ELF-1 (cell line): Measurements from ENCODE around the gene OR6N1.
A peak's percentile ranks its signal among the peaks of the same experiment; 100 is the strongest.

Experiments used
- DNase-seq: peaks from one replicate; pipeline ENCODE4 v3.0.0-alpha.2; 2016; ENCODE audit warnings: low read depth, low spot score

Gene OR6N1, protein sequence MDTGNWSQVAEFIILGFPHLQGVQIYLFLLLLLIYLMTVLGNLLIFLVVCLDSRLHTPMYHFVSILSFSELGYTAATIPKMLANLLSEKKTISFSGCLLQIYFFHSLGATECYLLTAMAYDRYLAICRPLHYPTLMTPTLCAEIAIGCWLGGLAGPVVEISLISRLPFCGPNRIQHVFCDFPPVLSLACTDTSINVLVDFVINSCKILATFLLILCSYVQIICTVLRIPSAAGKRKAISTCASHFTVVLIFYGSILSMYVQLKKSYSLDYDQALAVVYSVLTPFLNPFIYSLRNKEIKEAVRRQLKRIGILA

DNA sequence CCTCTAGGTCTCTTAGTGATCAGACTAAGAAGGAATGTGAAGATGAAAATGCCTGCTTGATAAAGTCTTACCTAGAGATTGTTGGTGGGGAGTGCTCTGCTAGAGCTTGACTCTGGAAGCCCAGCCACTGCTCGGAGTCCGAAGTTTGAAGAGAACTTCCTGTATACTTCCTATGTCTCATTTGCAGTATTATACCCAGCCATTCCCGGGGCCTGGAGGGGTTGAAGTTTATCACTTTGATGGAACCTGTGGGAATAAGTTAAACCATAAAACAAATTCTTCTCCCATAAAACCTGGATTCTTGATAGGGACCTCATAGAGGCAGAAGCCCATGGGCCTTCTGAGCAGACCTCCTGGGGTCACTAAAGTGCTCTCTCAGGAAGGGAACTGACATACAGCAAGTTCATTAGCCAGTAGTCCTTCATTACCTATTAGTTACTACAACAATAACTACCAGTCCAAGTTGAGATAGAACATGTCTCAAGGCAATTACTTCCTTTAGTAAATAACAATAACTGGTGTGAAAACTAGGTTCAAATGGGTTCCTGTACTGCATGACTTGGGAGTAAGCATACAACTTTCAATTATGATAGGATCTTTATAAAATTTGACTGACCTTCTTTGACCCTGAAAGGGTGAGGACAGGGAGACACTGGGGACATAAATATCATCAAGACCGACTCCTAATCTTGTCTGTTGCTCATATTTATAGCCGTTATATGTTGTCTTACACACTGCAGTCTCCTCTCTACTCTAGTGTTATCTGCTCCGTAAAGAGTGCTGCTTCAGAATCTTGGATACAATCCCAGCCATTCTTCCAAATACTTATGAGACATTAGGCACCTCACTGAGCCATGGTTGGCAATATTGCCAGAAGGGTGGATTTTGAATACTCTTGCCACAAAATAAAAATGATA, at the start of gene OR6N1:
TSS of gene OR6N1 (minus strand) at position 246 of the 917 bp plus-strand sequence. CDS start 5,513 bp downstream, outside the sequence.
- DNase-seq: no peak

GRCh38 chr1:158821723-158822122, 49.7 kb upstream of the OR6N1 start:
- DNase-seq: no peak

DNA sequence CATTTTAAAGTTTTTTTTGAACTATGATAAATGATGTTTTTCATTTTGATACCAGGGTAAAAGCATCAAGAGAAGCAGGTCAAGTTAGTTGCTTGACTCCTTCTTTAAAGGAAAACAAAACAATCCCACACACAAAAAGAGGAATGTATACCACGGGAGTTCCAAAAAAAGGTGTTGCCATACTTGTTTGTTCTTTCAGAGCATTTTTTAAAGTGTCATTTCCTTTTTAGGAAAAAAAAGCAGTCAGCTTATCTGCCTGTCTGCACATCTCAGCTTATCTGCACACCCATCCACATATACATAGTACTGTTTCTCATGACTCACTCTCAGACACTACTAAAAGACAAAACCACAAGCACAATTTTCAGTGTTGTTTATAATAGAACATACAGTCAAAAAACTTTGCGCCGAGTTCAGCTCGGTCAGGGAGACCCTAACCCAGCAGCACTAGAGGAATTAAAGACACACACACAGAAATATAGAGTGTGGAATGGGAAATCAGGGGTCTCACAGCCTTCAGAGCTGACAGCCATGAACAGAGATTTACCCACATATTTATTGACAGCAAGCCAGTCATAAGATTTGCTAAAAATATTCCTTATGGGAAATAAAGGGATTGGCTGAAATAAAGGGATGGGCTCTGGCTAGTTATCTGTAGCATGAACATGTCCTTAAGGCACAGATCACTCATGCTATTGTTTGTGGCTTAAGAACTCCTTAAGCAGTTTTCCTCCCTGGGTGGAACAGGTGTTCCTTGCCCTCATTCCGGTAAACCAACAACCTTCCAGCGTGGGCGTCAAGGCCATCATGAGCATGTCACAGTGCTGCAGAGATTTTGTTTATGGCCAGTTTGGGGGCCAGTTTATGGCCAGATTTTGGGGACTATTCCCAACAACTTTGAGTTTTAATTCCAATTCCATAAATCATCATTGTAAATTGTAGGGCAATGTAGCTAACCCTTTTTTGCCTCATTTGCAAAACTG, 47.8 kb upstream of the OR6N1 start:
- no peak for DNase-seq

DNA sequence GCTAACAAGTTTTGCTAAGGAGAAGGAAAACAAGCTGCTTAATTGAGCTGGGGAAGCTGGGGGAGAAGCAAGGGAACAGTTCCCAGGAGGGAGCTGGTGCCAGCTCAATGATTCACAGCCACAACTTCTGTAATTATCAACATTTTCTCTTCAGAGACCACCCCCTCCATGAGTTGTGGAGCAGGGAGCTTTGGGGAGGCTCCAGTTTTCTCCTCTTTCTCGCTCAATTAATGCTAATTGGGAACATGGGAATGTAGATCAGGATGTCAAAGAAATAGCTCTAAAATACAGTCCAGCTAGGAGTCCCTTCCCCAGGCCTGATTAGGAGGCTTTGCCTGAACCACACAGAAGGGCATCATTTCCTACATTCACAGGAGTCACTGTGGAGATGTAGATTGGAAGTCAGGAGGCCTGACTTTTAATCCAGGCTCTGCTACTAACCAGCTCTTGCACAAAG, 47.0 kb upstream of the OR6N1 start:
- no peak for DNase-seq

DNA sequence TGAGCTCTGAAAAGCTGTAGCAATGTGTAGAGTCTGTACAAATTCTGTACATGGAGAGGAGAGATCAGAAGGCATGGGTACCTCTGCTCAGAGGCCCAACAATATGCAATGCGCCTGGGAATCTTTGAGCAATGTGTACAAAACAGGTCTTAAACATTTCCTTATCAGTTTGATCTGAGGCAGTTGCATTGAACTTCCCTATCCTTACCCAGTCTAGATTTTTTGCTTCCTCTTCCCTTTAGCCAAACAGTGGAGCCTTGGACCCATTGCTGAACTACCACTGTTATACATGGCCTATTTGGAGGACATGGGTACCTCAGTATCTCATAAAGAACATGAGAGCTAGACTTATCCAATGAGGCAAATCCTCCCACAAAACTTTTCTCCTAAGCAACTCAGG, 46.6 kb upstream of the OR6N1 start:
- no peak for DNase-seq

GRCh38 chr1:158814970-158815369, 43.0 kb upstream of the OR6N1 start:
- no peak for DNase-seq

DNA sequence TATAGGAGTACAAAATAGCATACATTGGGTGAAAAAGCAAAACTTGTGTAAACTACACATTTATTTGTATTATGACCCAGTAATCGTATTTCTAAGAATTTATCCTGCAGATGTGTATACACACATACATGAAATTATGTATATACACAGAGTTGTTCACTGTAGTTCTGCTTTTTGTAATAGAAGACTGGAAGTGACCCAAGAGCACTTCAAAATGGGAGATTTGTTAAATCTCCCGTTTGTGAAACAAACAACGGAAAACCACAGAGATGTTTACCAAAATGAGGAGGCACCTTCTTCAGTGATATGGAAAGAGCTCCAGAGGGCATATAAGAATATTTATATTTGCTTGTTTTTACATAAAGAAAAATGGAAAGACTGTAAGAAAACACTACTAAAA, 41.2 kb upstream of the OR6N1 start:
- no peak for DNase-seq

DNA sequence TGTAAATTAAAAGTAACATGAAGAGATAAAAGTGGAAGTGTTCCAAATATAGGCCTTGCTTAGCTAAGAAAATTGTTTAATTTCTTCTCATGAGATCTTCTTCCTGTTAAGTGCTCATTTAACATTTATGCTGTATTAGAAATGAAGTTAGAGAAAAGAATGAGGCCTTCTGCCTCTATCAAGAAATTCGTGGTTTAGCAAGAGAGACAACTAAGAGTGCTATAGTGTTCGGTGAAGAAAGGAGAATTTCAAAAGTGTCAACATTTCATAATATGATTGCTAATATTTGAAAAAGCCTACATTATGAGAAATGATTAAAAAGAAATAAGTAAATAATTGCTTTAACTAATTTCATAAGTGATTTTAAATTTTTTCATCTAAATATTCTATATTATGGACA, 40.3 kb upstream of the OR6N1 start:
- no peak for DNase-seq

DNA sequence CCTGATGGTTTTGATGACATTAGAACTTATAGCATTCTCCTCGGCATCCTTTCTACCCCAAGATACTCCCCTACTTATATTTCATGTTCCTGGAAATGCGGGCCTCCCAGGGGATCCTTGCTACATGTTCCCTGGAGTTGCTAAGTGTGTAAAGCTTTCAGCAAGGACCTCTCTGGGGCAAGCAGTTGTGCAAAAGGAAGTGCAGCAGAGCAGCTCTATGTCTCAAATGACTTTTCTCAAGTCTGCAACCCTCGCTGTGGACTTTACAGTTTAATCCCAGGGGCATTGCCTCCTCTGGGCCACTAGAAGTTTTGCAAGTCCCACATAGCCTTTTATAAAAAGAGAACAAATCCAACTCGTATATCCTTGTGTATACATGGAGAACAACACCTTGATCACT, 38.3 kb upstream of the OR6N1 start:
- DNase-seq: no peak

- no peak for DNase-seq
Observed at GRCh38 chr1:158809862-158810261, 37.9 kb upstream of the OR6N1 start.

- no peak for DNase-seq
Observed at GRCh38 chr1:158809256-158809655, 37.3 kb upstream of the OR6N1 start.

DNA sequence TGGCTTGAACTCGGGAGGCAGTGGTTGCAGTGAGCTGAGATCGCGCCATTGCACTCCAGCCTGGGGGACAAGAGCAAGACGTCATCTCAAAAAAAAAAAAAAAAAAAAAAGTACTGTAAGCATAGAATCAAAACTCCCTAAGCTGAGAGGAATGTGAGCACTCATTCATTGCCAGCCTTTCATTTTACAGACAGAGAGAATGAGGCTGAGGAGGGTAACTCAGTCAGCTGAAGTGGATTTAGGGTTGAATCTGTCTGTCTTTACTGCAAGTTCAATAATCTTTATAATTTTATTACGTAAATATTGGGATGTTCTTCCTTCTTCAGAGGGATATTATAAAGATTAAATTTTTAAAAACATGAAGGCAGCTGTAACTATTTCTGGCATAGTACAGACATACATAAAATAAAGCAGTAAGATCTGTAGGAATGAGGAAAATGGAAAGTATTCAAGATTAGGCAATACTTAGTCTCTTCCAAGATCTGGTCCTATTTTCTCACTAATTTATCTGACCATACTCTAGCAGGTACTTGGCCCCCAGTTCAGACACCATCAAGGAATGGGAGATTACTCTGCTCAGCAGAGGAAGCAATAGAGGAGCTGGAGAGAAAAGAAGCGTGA, 35.0 kb upstream of the OR6N1 start:
- no peak for DNase-seq

DNA sequence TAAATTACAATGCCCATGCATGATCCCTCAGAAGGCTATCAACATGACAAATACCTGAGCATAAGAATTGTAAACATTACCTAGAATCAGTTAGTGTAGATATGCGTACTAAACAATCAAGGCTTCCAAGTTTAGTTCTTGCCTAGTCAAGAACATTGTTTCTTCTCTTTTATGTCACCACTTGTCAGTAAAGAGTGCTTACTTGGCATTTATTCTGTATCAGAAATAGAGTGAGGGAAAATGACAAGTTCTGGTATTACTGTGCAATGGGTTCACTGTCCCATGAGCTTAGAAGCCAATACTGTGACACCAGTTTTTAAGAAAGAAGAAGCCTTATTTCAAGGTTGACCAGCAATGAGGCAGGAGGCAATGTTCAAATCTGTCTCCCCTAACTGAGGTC, 31.7 kb upstream of the OR6N1 start:
- DNase-seq: no peak

DNA sequence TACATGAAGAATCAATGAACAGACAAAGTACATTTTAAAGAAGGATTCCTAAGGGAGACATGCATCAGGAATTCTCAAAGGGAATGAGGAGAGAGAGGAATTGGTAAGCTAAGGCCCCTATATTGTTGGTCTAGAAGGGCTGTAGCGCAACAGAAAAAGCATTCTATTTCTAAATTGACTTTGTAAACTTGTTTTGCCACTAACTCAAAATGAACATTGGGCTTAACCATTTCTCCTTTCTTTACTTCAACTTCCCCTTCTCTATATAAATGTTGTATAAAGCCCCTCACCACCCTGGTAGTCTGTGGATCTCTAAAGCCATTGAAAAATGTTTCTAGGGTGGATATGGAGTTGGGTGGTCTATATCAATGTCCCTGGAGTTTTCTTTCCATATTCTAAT, 29.4 kb upstream of the OR6N1 start:
- no peak for DNase-seq

- DNase-seq: no peak
Observed at GRCh38 chr1:158800526-158800925, 28.5 kb upstream of the OR6N1 start.

- no peak for DNase-seq
Observed at GRCh38 chr1:158799689-158800088, 27.7 kb upstream of the OR6N1 start.

DNA sequence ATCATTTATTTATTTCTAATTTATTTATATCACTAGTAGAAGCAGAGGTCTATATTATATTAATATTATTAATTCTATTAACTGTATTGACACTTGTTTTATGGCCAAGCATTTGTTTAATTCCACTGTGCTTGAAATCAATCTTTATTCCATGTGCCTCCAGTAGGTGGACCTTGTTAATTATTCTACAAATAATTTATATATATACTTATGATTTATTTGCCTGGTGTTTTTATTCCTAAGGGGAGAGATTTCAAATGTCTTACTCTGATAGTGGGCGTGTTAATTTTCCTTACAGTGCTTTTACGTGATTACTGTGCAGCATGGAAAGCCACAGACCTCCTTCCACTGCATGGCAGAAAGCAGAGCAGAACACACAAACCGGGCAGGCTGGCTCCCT, 26.5 kb upstream of the OR6N1 start:
- DNase-seq: no peak

DNA sequence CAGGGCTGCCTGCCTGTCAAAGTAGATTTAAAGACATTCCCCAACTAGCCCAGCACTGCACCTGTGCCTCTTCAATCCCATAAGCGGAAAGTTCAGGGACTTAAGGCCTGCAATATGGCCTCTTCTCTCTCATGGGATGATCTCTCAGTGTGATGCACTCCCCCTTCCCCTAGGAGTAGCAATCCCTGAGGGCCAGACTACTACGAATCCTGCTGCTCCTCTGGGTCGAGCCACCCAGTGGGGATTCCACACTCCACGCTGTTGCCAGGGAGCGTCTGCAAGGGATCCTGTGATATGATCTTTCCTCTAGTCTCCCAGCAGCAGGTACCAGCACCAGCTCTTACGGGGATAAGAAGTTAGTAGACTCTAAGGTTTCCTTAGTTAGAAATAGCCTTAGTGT, 22.3 kb upstream of the OR6N1 start:
- DNase-seq: no peak

DNA sequence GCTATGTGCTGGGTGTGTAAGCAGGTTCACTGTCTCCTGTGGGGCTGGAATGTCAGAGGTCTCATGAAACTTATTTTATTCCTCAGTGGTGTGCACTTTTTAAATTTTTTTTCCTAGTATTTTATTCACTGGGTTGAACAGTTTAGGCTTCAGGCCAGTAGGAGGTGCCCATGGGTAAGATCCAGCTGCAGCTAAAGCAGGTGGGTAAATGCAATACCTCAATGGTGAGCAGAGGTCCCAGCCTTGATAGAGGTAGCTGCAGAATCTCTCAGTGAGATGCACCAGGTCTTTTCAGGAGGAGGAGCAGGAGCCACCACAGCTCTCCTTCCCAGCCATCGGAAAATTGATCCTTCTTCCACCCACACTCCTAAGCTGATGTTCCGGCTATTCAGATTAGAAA, 21.6 kb upstream of the OR6N1 start:
- peak; percentile 28 for DNase-seq

GRCh38 chr1:158781104-158781503, 9.1 kb upstream of the OR6N1 start, which contains the start of gene OR6N2:
Gene OR6N2, minus strand, starts transcription at chr1:158781204. Its CDS starts 3,569 bp downstream, at chr1:158777635.
- DNase-seq: no peak

DNA sequence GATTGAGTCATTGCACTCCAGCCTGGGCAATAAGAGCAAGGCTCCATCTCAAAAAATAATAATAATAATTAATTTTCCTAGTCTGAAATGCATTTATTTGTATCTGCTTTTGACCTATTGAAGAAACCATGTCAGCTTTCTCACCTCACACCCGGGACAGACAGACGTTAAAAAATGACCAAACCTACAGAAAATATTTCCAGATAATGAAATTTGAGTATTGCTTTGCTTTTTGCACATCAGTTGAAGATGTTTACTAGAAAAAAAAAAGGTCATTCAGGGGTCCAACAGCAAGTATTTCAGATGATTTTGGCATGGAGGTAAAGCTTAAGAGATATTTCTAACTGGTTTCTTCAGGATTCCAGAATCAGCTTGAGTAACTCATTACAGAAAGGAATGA, 17.6 kb downstream of the OR6N1 start, which contains the start of gene OR6K6:
TSS of gene OR6K6 (plus strand) at position 301 of the 400 bp plus-strand sequence. CDS start 168 bp downstream, outside the sequence.
- no peak for DNase-seq
